Immature natural killer cell (primary cell): ENCODE measurements around the gene DDX46. TPM values are rescaled to one million over a fixed set of nuclear protein-coding genes. Genes with fewer than 3 reads are reported as not detected.
"Not testable (repeated sequence)": the region's sequence is repeated elsewhere in the genome, so short reads cannot be mapped to it uniquely, and the experiment has no call there.

Source experiments
- DNase-seq, 3 donors: peaks; one replicate each; pipeline ENCODE4 v3.0.0; 2022; ENCODE audit warnings: mixed read lengths in 1 of 3
- H3K27ac Mint-ChIP-seq, 6 donors: one replicate each; pipeline ENCODE4 v1.8.0; 2020; ENCODE audit warnings: mixed read lengths in 6 of 6, mild to moderate bottlenecking in 5 of 6, inconsistent platforms in 4 of 6, moderate library complexity in 3 of 6
- H3K27me3 Mint-ChIP-seq, 3 donors: one replicate each; pipeline ENCODE4 v1.8.0; 2020 to 2021; ENCODE audit warnings: low read depth in 3 of 3, mild to moderate bottlenecking in 3 of 3, mixed read lengths in 3 of 3, moderate library complexity in 3 of 3, inconsistent platforms in 1 of 3
- H3K36me3 Mint-ChIP-seq, 3 donors: one replicate each; pipeline ENCODE4 v1.8.0; 2020; ENCODE audit warnings: mixed read lengths in 3 of 3, inconsistent platforms in 2 of 3, mild to moderate bottlenecking in 2 of 3
- H3K4me1 Mint-ChIP-seq, 2 donors: one replicate each; pipeline ENCODE4 v1.8.0; 2020; ENCODE audit warnings: inconsistent platforms in 2 of 2, mild to moderate bottlenecking in 2 of 2, mixed read lengths in 2 of 2, moderate library complexity in 1 of 2
- H3K4me3 Mint-ChIP-seq, 5 donors: one replicate each; pipeline ENCODE4 v1.8.0; 2020; ENCODE audit warnings: mild to moderate bottlenecking in 5 of 5, mixed read lengths in 5 of 5, inconsistent platforms in 3 of 5, moderate library complexity in 3 of 5
- H3K9me3 Mint-ChIP-seq, 6 donors: one replicate each; pipeline ENCODE4 v1.8.0; 2020; ENCODE audit warnings: mild to moderate bottlenecking in 6 of 6, mixed read lengths in 6 of 6, inconsistent platforms in 4 of 6, moderate library complexity in 3 of 6
- polyA plus RNA-seq, 3 donors: library from polyadenylated mRNA; unstranded; fragments of 300-500 nt; fragmentation: Illumina TruSeq; gene quantifications; one replicate each; pipeline ENCODE4 v1.2.3, GENCODE V29; 2021

Gene DDX46
- polyA plus RNA-seq, 3 donors from 2014 or later: 12.0 to 28.2 (median 16.0) TPM

GRCh38 chr5:134840811-134841210 is 82.2 kb downstream of the DDX46 start:
- Mint-ChIP-seq H3K9me3 (no peaks in the 10 kb centered on the region), H3K36me3 (peaks cover 0 to 9% (median 0%) of the 10 kb centered on the region in 3 donors), H3K4me1 (peaks cover 9% of the 10 kb centered on the region in 2 donors), H3K4me3 (no peak overlapping the region), H3K27ac (no peak overlapping the region), H3K27me3 (peaks cover 0 to 4% (median 2%) of the 10 kb centered on the region in 3 donors)
- no peak for DNase-seq

- DNase-seq: no peak
- Mint-ChIP-seq H3K9me3 (no peaks in the 10 kb centered on the region), H3K27ac (peak overlapping the region in 5 of 6 donors; percentile 10 to 91 (median 51)), H3K4me3 (no peak overlapping the region), H3K27me3 (peaks cover 0 to 14% (median 0%) of the 10 kb centered on the region in 3 donors), H3K36me3 (peaks cover 0 to 4% (median 3%) of the 10 kb centered on the region in 3 donors), H3K4me1 (peaks cover 24 to 29% of the 10 kb centered on the region in 2 donors)
Measured at GRCh38 chr5:134844252-134844651, 85.7 kb downstream of the DDX46 start.

- no peak for DNase-seq
- peaks cover 27 to 38% of the 10 kb centered on the region in 2 donors for H3K4me1 Mint-ChIP-seq
- H3K4me3 Mint-ChIP-seq: peak overlapping the region; percentile 91 to 95 (median 93)
- H3K36me3 Mint-ChIP-seq: peaks cover 0 to 4% (median 0%) of the 10 kb centered on the region in 3 donors
- H3K27me3 Mint-ChIP-seq: peaks cover 0 to 14% (median 0%) of the 10 kb centered on the region in 3 donors
- H3K9me3 Mint-ChIP-seq: no peaks in the 10 kb centered on the region
- peak overlapping the region; percentile 91 to 98 (median 97) for H3K27ac Mint-ChIP-seq
Measured at GRCh38 chr5:134845335-134845851, 86.8 kb downstream of the DDX46 start.

GRCh38 chr5:134845852-134846640 is 87.5 kb downstream of the DDX46 start, which contains the start of gene C5orf24:
Gene C5orf24 (plus strand): TSS chr5:134845968. CDS start chr5:134854901, 8,933 bp downstream.
- Mint-ChIP-seq H3K27ac (peak within 1 kb of the TSS; percentile 91 to 98 (median 97)), H3K27me3 (peaks cover 0 to 14% (median 0%) of the 10 kb centered on the region in 3 donors), H3K9me3 (no peaks in the 10 kb centered on the region), H3K4me1 (peaks cover 29 to 43% of the 10 kb centered on the region in 2 donors), H3K4me3 (peak within 1 kb of the TSS; percentile 91 to 95 (median 93)), H3K36me3 (peaks cover 0 to 4% (median 0%) of the 10 kb centered on the region in 3 donors)
- DNase-seq: peak; percentile 90 to 94 (median 93)

- Mint-ChIP-seq H3K9me3 (no peaks in the 10 kb centered on the region), H3K27me3 (peaks cover 0 to 14% (median 0%) of the 10 kb centered on the region in 3 donors), H3K27ac (peak overlapping the region; percentile 91 to 98 (median 97)), H3K36me3 (peaks cover 0 to 4% (median 0%) of the 10 kb centered on the region in 3 donors), H3K4me1 (peaks cover 35 to 49% of the 10 kb centered on the region in 2 donors), H3K4me3 (peak overlapping the region; percentile 91 to 95 (median 93))
- no peak for DNase-seq
Measured at GRCh38 chr5:134846641-134846960, 88.0 kb downstream of the DDX46 start.

- Mint-ChIP-seq H3K27ac (peak overlapping the region in 1 of 6 donors; percentile 24), H3K4me3 (peak overlapping the region in 1 of 5 donors; percentile 13), H3K4me1 (peaks cover 56 to 74% of the 10 kb centered on the region in 2 donors), H3K27me3 (peaks cover 0 to 12% (median 4%) of the 10 kb centered on the region in 3 donors)
- not testable (repeated sequence) for DNase-seq, H3K36me3 Mint-ChIP-seq, H3K9me3 Mint-ChIP-seq
Measured at GRCh38 chr5:134849434-134849933, 90.9 kb downstream of the DDX46 start.

- DNase-seq: no peak
- no peak overlapping the region for H3K4me3 Mint-ChIP-seq
- H3K36me3 Mint-ChIP-seq: peaks cover 0 to 9% (median 0%) of the 10 kb centered on the region in 3 donors
- no peaks in the 10 kb centered on the region for H3K9me3 Mint-ChIP-seq
- peak overlapping the region; percentile 11 to 64 (median 52) for H3K27ac Mint-ChIP-seq
- H3K27me3 Mint-ChIP-seq: peaks cover 0 to 6% (median 4%) of the 10 kb centered on the region in 3 donors
- peaks cover 57 to 76% of the 10 kb centered on the region in 2 donors for H3K4me1 Mint-ChIP-seq
Measured at GRCh38 chr5:134851307-134851923, 92.8 kb downstream of the DDX46 start.

GRCh38 chr5:134856465-134856864 is 97.9 kb downstream of the DDX46 start:
- peaks cover 0 to 15% (median 8%) of the 10 kb centered on the region in 3 donors for H3K36me3 Mint-ChIP-seq
- H3K4me3 Mint-ChIP-seq, H3K27me3 Mint-ChIP-seq, H3K27ac Mint-ChIP-seq, H3K9me3 Mint-ChIP-seq, DNase-seq: not testable (repeated sequence)
- H3K4me1 Mint-ChIP-seq: peaks cover 35 to 47% of the 10 kb centered on the region in 2 donors

GRCh38 chr5:134857401-134857800 is 98.8 kb downstream of the DDX46 start:
- DNase-seq: no peak
- H3K4me1 Mint-ChIP-seq: peaks cover 34 to 44% of the 10 kb centered on the region in 2 donors
- peaks cover 0 to 15% (median 8%) of the 10 kb centered on the region in 3 donors for H3K36me3 Mint-ChIP-seq
- H3K27ac Mint-ChIP-seq: peak overlapping the region in 1 of 6 donors; percentile 60
- H3K9me3 Mint-ChIP-seq: no peaks in the 10 kb centered on the region
- no peak overlapping the region for H3K4me3 Mint-ChIP-seq
- peaks cover 0 to 5% (median 0%) of the 10 kb centered on the region in 3 donors for H3K27me3 Mint-ChIP-seq

GRCh38 chr5:134864707-134865106 is 106.1 kb downstream of the DDX46 start:
- Mint-ChIP-seq H3K4me1 (peaks cover 12 to 20% of the 10 kb centered on the region in 2 donors), H3K27me3 (peaks cover 0 to 1% (median 0%) of the 10 kb centered on the region in 3 donors), H3K36me3 (peaks cover 0 to 9% (median 4%) of the 10 kb centered on the region in 3 donors), H3K27ac (peak overlapping the region in 1 of 6 donors; percentile 67), H3K4me3 (no peak overlapping the region), H3K9me3 (no peaks in the 10 kb centered on the region)
- DNase-seq: no peak

GRCh38 chr5:134873494-134873893 is 114.9 kb downstream of the DDX46 start:
- no peak for DNase-seq
- no peaks in the 10 kb centered on the region for H3K36me3 Mint-ChIP-seq
- peaks cover 32 to 50% of the 10 kb centered on the region in 2 donors for H3K4me1 Mint-ChIP-seq
- H3K27me3 Mint-ChIP-seq: peaks cover 0 to 4% (median 1%) of the 10 kb centered on the region in 3 donors
- no peaks in the 10 kb centered on the region for H3K9me3 Mint-ChIP-seq
- peak overlapping the region in 4 of 5 donors; percentile 93 to 98 (median 95) for H3K4me3 Mint-ChIP-seq
- H3K27ac Mint-ChIP-seq: peak overlapping the region; percentile 91 to 99 (median 96)

GRCh38 chr5:134873987-134874830 is 115.6 kb downstream of the DDX46 start, which contains the start of gene TXNDC15:
Gene TXNDC15 (plus strand): TSS chr5:134874371. CDS start chr5:134874428, 57 bp downstream.
- Mint-ChIP-seq H3K27ac (peak within 1 kb of the TSS; percentile 91 to 99 (median 96)), H3K27me3 (peaks cover 0 to 4% (median 1%) of the 10 kb centered on the region in 3 donors), H3K4me1 (peaks cover 36 to 57% of the 10 kb centered on the region in 2 donors), H3K9me3 (no peaks in the 10 kb centered on the region), H3K4me3 (peak within 1 kb of the TSS; percentile 90 to 98 (median 95)), H3K36me3 (no peaks in the 10 kb centered on the region)
- peak; percentile 84 to 87 (median 86) for DNase-seq
